GM23248 (cell line): Measurements from ENCODE around the gene SNX24. TPM values are rescaled to one million over a fixed set of nuclear protein-coding genes. Genes with fewer than 3 reads are reported as not detected.

Source experiments
- DNase-seq: peaks from one replicate; pipeline ENCODE4 v3.0.0-alpha.2; 2015
- H2AFZ ChIP-seq: fragments of 200-600 bp; sonication (generic); 2 replicates; pipeline ENCODE4 v1.6.1; 2016; ENCODE audit warnings: antibody characterized with exemption
- H3F3A ChIP-seq: fragments of 200-600 bp; sonication (generic); 2 replicates; pipeline ENCODE4 v1.6.1; 2016; ENCODE audit warnings: mild to moderate bottlenecking, antibody characterized with exemption, mixed run types; ENCODE audit not compliant: insufficient read depth
- H3K27ac ChIP-seq: fragments of 200-600 bp; sonication (generic); 2 replicates; pipeline ENCODE4 v1.5.1; 2016; ENCODE audit warnings: mild to moderate bottlenecking
- H3K27me3 ChIP-seq: fragments of 200-600 bp; sonication (generic); replicated peaks from 2 replicates; pipeline ENCODE4 v1.6.1; 2016; ENCODE audit warnings: mild to moderate bottlenecking; ENCODE audit not compliant: insufficient read depth
- H3K36me3 ChIP-seq: fragments of 200-600 bp; sonication (generic); 2 replicates; pipeline ENCODE4 v1.6.1; 2016; ENCODE audit warnings: low read depth, mild to moderate bottlenecking
- H3K4me1 ChIP-seq: fragments of 200-600 bp; sonication (generic); 2 replicates; pipeline ENCODE4 v1.6.1; 2016; ENCODE audit warnings: mild to moderate bottlenecking; ENCODE audit not compliant: insufficient read depth
- H3K4me2 ChIP-seq: fragments of 200-600 bp; sonication (generic); one replicate; pipeline ENCODE4 v1.6.1; 2016; ENCODE audit warnings: mild to moderate bottlenecking; ENCODE audit not compliant: unreplicated experiment
- H3K4me3 ChIP-seq: fragments of 200-600 bp; sonication (generic); 2 replicates; pipeline ENCODE4 v1.5.1; 2016; ENCODE audit warnings: mild to moderate bottlenecking
- H3K79me2 ChIP-seq: fragments of 200-600 bp; sonication (generic); 2 replicates; pipeline ENCODE4 v1.6.1; 2016; ENCODE audit warnings: mild to moderate bottlenecking; ENCODE audit not compliant: insufficient read depth
- H3K9ac ChIP-seq: fragments of 200-600 bp; sonication (generic); 2 replicates; pipeline ENCODE4 v1.6.1; 2016; ENCODE audit warnings: mild to moderate bottlenecking
- H3K9me2 ChIP-seq: fragments of 200-600 bp; sonication (generic); 2 replicates; pipeline ENCODE4 v1.6.1; 2016; ENCODE audit warnings: mixed run types, mild to moderate bottlenecking, moderate library complexity; ENCODE audit not compliant: insufficient read depth
- H3K9me3 ChIP-seq: fragments of 200-600 bp; sonication (generic); one replicate; pipeline ENCODE4 v1.6.1; 2017; ENCODE audit warnings: low read depth
- H4K20me1 ChIP-seq: fragments of 200-600 bp; sonication (generic); 2 replicates; pipeline ENCODE4 v1.6.0; 2016; ENCODE audit not compliant: insufficient read depth
- EZH2 ChIP-seq: fragments of 200-600 bp; sonication (generic); IDR thresholded peaks from 2 replicates; pipeline ENCODE4 v1.6.1; 2018; ENCODE audit warnings: antibody characterized with exemption, mild to moderate bottlenecking; ENCODE audit not compliant: insufficient read depth, poor library complexity, severe bottlenecking
- EZH2phosphoT487 ChIP-seq: fragments of 200-600 bp; sonication (generic); IDR thresholded peaks from 2 replicates; pipeline ENCODE4 v1.6.1; 2018; ENCODE audit warnings: antibody characterized with exemption, moderate library complexity, mild to moderate bottlenecking, low read depth; ENCODE audit not compliant: insufficient read depth
- WGBS, 2 experiments: methylation state at CpG; one replicate each; pipeline ENCODE4 v1.1.6; 2015 to 2017; ENCODE audit warnings: low lambda C conversion rate in 2 of 2, low coverage in 1 of 2; ENCODE audit errors: missing lambda C conversion rate in 2 of 2; 5-methylcytosine and 5-hydroxymethylcytosine counted together
- in situ Hi-C: fragments of 300-500 bp; cut with MboI; formaldehyde crosslinking; loops from 2 replicates; pipeline ENCODE4 v1.15.0; 2020
- polyA plus RNA-seq: library from polyadenylated mRNA; unstranded; fragments of >200 nt; fragmentation: Nextera tagmentation; extraction: Ambion mirVana; gene quantifications from 2 replicates; pipeline ENCODE4 v1.2.1, GENCODE V29; 2016
- total RNA-seq: library from RNA; depleted of rRNA; stranded (reverse); fragments of >200 nt; shearing (Covaris generic); gene quantifications from 2 replicates; pipeline ENCODE4 v1.2.3, GENCODE V29; 2014

The SNX24 gene
- total and polyA plus RNA-seq, 2 experiments from 2014 or later = 20.8 to 29.4 TPM

GRCh38 chr5:122959740-122960445 lies 114.5 kb downstream of the SNX24 start:
- no peaks in the 10 kb centered on the region for H3F3A ChIP-seq
- no peak overlapping the region for H3K9ac ChIP-seq
- H3K9me2 ChIP-seq = no peaks in the 10 kb centered on the region
- H3K27me3 ChIP-seq = no peaks in the 10 kb centered on the region
- no peak overlapping the region for H3K4me3 ChIP-seq
- H3K4me1 ChIP-seq = no peaks in the 10 kb centered on the region
- no peak for DNase-seq
- no peaks in the 10 kb centered on the region for H3K9me3 ChIP-seq
- H3K36me3 ChIP-seq = peaks cover 10% of the 10 kb centered on the region; the same call in 1 of the 2 replicates
- no peaks in the 10 kb centered on the region for H3K79me2 ChIP-seq
- no peaks in the 10 kb centered on the region; the same call in 1 of the 2 replicates for H4K20me1 ChIP-seq
- WGBS, 2 experiments = 46 to 48% methylated on average over 4 of the region's 4 CpGs
- in situ Hi-C loops = no loop called here
- no peak overlapping the region for H3K27ac ChIP-seq
- no peak overlapping the region for H3K4me2 ChIP-seq
- no peak for TF ChIP-seq EZH2
- no peak for TF ChIP-seq EZH2phosphoT487
- H2AFZ ChIP-seq = no peak overlapping the region

- Histone ChIP-seq H3K4me2 (no peak overlapping the region), H3K9me3 (no peaks in the 10 kb centered on the region), H3K27me3 (no peaks in the 10 kb centered on the region), H3K9me2 (no peaks in the 10 kb centered on the region), H3F3A (no peaks in the 10 kb centered on the region; the same call in 1 of the 2 replicates), H3K4me3 (no peak overlapping the region), H3K79me2 (no peaks in the 10 kb centered on the region), H2AFZ (no peak overlapping the region), H3K36me3 (no peaks in the 10 kb centered on the region), H4K20me1 (no peaks in the 10 kb centered on the region; the same call in 1 of the 2 replicates), H3K4me1 (no peaks in the 10 kb centered on the region), H3K9ac (no peak overlapping the region), H3K27ac (no peak overlapping the region)
- DNase-seq = no peak
- TF ChIP-seq EZH2phosphoT487 (no peak), EZH2 (no peak)
- in situ Hi-C loops = no loop called here
These were observed 117.9 kb downstream of the SNX24 start for GRCh38 chr5:122963305-122963704.

GRCh38 chr5:122965111-122965510 lies 119.7 kb downstream of the SNX24 start:
- Histone ChIP-seq H3K27ac (no peak overlapping the region), H3K36me3 (no peaks in the 10 kb centered on the region), H2AFZ (no peak overlapping the region), H3K9ac (no peak overlapping the region), H4K20me1 (no peaks in the 10 kb centered on the region; the same call in 1 of the 2 replicates), H3K4me3 (no peak overlapping the region), H3K27me3 (no peaks in the 10 kb centered on the region), H3K79me2 (no peaks in the 10 kb centered on the region), H3K4me2 (no peak overlapping the region), H3K9me2 (no peaks in the 10 kb centered on the region), H3K4me1 (no peaks in the 10 kb centered on the region), H3K9me3 (no peaks in the 10 kb centered on the region), H3F3A (no peaks in the 10 kb centered on the region; the same call in 1 of the 2 replicates)
- WGBS, 2 experiments = 96 to 100% methylated on average over 1 of the region's 1 CpG
- no peak for TF ChIP-seq EZH2
- TF ChIP-seq EZH2phosphoT487 = no peak
- in situ Hi-C loops = no loop called here
- DNase-seq = no peak

- Histone ChIP-seq H3K27ac (no peak overlapping the region), H3K4me1 (no peaks in the 10 kb centered on the region)
- TF ChIP-seq EZH2 (no peak), EZH2phosphoT487 (no peak)
These were observed 121.7 kb downstream of the SNX24 start for GRCh38 chr5:122967085-122967484.

More at GRCh38 chr5:122967085-122967484, 121.7 kb downstream of the SNX24 start:
- no peak overlapping the region for H3K4me3 ChIP-seq
- H3K36me3 ChIP-seq = no peaks in the 10 kb centered on the region
- H3K27me3 ChIP-seq = no peaks in the 10 kb centered on the region
- no peak overlapping the region for H3K4me2 ChIP-seq
- 94 to 95% methylated on average over 7 of the region's 7 CpGs for WGBS, 2 experiments
- no peaks in the 10 kb centered on the region for H3K9me2 ChIP-seq
- no peaks in the 10 kb centered on the region for H3K9me3 ChIP-seq
- no peaks in the 10 kb centered on the region; the same call in 1 of the 2 replicates for H3F3A ChIP-seq
- no peaks in the 10 kb centered on the region for H3K79me2 ChIP-seq
- DNase-seq = no peak
- no peaks in the 10 kb centered on the region for H4K20me1 ChIP-seq
- no peak overlapping the region for H2AFZ ChIP-seq
- H3K9ac ChIP-seq = no peak overlapping the region
- in situ Hi-C loops = no loop called here
